Sigmoid colon (tissue), 7 donors: Measurements from ENCODE around the gene ATP5ME. TPM values are rescaled to one million over a fixed set of nuclear protein-coding genes. Genes with fewer than 3 reads are reported as not detected.

Source experiments
- DNase-seq: peaks from one replicate; pipeline ENCODE4 v3.0.0-alpha.2; 2019
- H3K27ac ChIP-seq, 4 donors: fragments of 200-600 bp; sonication (generic); one replicate each; pipeline ENCODE4 v1.5.1; 2016 to 2019; ENCODE audit warnings: mild to moderate bottlenecking in 1 of 4
- H3K27me3 ChIP-seq, 3 donors: fragments of 200-600 bp; sonication (generic); one replicate each; pipeline ENCODE4 v1.5.1; 2019; ENCODE audit warnings: mild to moderate bottlenecking in 1 of 3
- H3K36me3 ChIP-seq, 4 donors: fragments of 200-600 bp; sonication (generic); one replicate each; pipeline ENCODE4 v1.5.1; 2016 to 2019
- H3K4me1 ChIP-seq, 4 donors: fragments of 200-600 bp; sonication (generic); one replicate each; pipeline ENCODE4 v1.5.1; 2017 to 2019
- H3K4me3 ChIP-seq, 4 donors: fragments of 200-600 bp; sonication (generic); one replicate each; pipeline ENCODE4 v1.5.1; 2017 to 2019; ENCODE audit warnings: mild to moderate bottlenecking in 2 of 4, moderate library complexity in 1 of 4
- H3K9me3 ChIP-seq, 4 donors: fragments of 200-600 bp in 3 of 4; sonication (generic) in 3 of 4; one replicate each; pipeline versions ENCODE4 v1.5.1 to v1.6.1; 2013 to 2019
- EP300 ChIP-seq, 4 donors: sonication (generic); formaldehyde crosslinking; IDR thresholded peaks; one replicate each; pipeline ENCODE4 v1.6.1; 2017; ENCODE audit warnings: antibody characterized with exemption in 4 of 4
- POLR2A ChIP-seq, 2 donors: fragments of 450-650 bp; IDR thresholded peaks; one replicate each; pipeline ENCODE4 v1.6.1; 2016; ENCODE audit warnings: antibody characterized with exemption in 2 of 2, mild to moderate bottlenecking in 2 of 2, moderate library complexity in 2 of 2
- POLR2AphosphoS5 ChIP-seq, 4 donors: sonication (generic); formaldehyde crosslinking; IDR thresholded peaks; one replicate each; pipeline ENCODE4 v1.6.1; 2017; ENCODE audit warnings: antibody characterized with exemption in 4 of 4
- WGBS, 2 donors: extraction: QIAGEN DNeasy Blood & Tissue Kit; methylation state at CpG; one replicate each; pipeline ENCODE4 v1.1.7; 2013; 5-methylcytosine and 5-hydroxymethylcytosine counted together
- intact Hi-C: fragments of 100-400 bp; cut with DNase I; formaldehyde crosslinking; loops from one replicate; pipeline ENCODE4 v1.15.1; 2023
- polyA plus RNA-seq, 3 donors: library from polyadenylated mRNA; stranded (reverse); fragments of 200-250 nt; gene quantifications; one replicate each; pipeline ENCODE4 v1.2.3, GENCODE V29; 2013
- total RNA-seq, 4 donors: library from RNA; depleted of rRNA; stranded (reverse); fragments of >200 nt; gene quantifications; one replicate each; pipeline ENCODE4 v1.1.0, GENCODE V29; 2016
- TF ChIP-seq, protein P1 (sequence below), 4 experiments: fragments of 450-650 bp in 3 of 4; fragments of 200-600 bp in 1 of 4; IDR thresholded peaks; one replicate each; pipeline ENCODE4 v1.5.1; 2016 to 2019; ENCODE audit warnings: antibody characterized with exemption in 4 of 4, mild to moderate bottlenecking in 3 of 4, moderate library complexity in 2 of 4
- donor health status: healthy with polysubstance abuse.
- donor health status: Bipolar disorder and iron deficiency.
- donor health status: healthy.

ATP5ME gene
- total and polyA plus RNA-seq, 7 donors: 104 to 1,302 (median 244) TPM

DNA sequence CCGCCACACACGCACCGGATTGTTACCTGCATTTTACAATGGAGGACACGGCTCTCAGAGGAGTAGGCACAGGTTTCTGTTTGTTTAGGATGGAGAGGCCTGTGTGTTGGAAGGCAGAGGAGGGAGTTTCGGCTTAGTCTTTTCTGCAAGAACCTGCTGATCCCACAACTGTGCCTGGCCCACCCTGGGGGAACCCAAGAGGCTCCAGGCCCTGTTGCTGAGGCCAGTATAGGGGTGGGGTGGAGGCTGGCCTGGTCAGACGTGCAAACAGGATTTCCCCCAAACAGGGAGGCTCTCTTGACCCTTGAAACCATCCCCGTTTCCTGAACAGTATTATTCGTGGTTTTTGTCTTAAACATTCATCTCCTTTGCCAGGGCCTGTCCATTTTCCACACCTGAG is 15.6 kb upstream of the ATP5ME start:
- Histone ChIP-seq H3K36me3 (no peaks in the 10 kb centered on the region), H3K4me1 (peaks cover 0 to 19% (median 5%) of the 10 kb centered on the region in 4 donors), H3K4me3 (peak overlapping the region in 2 of 4 donors; percentile 50 to 56), H3K27ac (peak overlapping the region; percentile 68 to 83 (median 71)), H3K27me3 (peaks cover 0 to 17% (median 9%) of the 10 kb centered on the region in 3 donors), H3K9me3 (no peaks in the 10 kb centered on the region)
- TF ChIP-seq EP300 (IDR thresholded peaks at IDR 0.05) (no peak), POLR2A (IDR thresholded peaks at IDR 0.05) (no peak)
- 53 to 77% methylated on average over 8 of the region's 8 CpGs for WGBS, 2 donors
- intact Hi-C loops: no loop called here
- DNase-seq: no peak

DNA sequence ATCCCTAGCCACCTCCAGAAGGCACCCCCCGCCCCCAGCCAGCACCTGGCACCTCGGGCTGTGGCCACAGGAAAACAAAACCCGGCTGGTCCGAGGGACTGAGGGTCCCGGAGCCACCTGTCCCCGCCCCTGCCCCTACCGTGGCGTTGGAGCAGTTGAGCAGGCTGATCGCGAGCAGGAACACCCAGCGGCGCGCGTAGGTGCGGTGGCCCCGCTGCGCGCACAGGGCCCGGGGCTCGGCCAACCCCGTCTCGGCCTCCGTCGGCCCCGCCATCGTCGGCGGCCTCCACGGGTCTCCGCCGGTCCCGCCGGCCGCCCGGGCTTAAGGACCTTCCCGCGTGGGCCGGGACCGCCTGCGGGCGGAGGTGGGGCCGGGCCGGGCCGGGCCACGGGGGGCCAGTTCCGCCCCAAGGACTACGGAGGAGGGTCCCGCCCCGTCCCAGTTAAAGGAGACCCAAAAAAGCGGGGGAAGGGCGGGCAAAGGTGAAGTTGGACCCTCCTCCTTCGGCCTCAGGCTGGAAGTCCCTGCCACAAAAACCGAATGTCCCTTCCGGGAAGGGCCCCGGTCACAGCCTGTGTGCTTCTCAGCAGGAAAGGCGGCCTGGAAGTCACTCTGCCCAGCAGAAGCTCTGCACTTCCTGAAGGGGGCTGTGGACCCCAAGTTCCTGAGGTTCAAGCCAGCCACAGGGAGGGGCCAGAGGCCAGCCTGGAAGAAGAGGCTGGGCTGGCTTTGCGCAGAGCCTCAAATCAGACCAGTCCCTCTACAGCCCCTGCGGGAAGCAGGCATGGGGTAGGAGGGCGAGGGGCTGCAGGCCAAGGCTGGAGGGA is 15.0 kb upstream of the ATP5ME start, which contains the start of gene SLC49A3:
SLC49A3 (minus strand) TSS at position 298 of the 828 bp plus-strand sequence; CDS start at position 274, 24 bp downstream.
- H3K27ac ChIP-seq: peak within 1 kb of the TSS; percentile 68 to 83 (median 71)
- intact Hi-C loops: no loop called here
- WGBS, 2 donors: 10 to 11% methylated on average over 59 of the region's 59 CpGs
- H3K27me3 ChIP-seq: peaks cover 0 to 17% (median 9%) of the 10 kb centered on the region in 3 donors
- peak; percentile 65 for DNase-seq
- TF ChIP-seq, protein P1, sequence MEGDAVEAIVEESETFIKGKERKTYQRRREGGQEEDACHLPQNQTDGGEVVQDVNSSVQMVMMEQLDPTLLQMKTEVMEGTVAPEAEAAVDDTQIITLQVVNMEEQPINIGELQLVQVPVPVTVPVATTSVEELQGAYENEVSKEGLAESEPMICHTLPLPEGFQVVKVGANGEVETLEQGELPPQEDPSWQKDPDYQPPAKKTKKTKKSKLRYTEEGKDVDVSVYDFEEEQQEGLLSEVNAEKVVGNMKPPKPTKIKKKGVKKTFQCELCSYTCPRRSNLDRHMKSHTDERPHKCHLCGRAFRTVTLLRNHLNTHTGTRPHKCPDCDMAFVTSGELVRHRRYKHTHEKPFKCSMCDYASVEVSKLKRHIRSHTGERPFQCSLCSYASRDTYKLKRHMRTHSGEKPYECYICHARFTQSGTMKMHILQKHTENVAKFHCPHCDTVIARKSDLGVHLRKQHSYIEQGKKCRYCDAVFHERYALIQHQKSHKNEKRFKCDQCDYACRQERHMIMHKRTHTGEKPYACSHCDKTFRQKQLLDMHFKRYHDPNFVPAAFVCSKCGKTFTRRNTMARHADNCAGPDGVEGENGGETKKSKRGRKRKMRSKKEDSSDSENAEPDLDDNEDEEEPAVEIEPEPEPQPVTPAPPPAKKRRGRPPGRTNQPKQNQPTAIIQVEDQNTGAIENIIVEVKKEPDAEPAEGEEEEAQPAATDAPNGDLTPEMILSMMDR (IDR thresholded peaks at IDR 0.05): no peak
- no peak for TF ChIP-seq POLR2A (IDR thresholded peaks at IDR 0.05)
- TF ChIP-seq POLR2AphosphoS5 (IDR thresholded peaks at IDR 0.05): no peak
- TF ChIP-seq EP300 (IDR thresholded peaks at IDR 0.05): no peak
- no peaks in the 10 kb centered on the region for H3K36me3 ChIP-seq
- H3K9me3 ChIP-seq: no peaks in the 10 kb centered on the region
- H3K4me1 ChIP-seq: peaks cover 0 to 22% (median 5%) of the 10 kb centered on the region in 4 donors
- peak within 1 kb of the TSS; percentile 15 to 56 (median 47) for H3K4me3 ChIP-seq

DNA sequence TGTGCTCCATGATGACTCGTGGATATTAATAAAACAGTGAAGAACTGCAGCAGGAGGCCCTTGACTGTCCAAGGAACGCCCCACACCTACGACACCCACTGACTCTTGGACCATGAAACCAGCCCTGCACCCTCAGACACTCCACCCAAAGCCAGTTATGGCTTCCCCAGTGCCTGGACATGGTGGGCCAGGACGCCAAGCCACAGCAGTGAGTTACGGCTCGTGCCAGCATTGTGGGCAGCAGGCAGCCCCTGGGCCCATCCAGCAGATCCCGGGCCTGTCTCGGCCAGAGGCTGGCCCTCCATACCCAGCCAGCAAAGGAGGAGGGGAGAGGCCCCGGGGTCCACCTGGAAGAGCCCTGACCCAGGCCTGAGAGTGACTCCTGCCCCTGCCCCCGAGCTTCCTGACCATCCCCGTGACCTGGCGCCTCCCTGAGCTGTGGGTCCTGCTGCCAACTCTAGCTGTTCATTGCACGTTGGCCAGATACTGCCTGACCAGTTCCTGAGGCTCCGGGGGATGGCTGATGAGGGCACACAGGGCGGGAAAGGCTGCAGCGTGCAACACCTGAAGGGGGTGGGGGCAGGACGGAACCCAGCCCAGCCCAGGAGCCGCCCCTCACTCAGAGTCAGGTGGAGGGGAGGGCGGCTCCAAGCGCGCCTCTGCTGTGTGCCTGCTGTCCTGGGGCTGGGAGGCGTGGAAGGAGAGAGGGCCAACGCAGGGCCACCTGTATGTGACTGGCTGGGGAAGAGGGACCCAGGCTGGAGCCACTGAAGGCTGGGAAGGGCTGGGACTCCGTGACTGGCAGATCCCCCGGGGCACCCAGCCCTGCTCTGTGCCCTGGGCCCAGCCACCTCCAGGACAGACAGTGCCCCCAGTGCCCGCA is 14.1 kb upstream of the ATP5ME start:
- 52 to 78% methylated on average over 26 of the region's 26 CpGs for WGBS, 2 donors
- peak overlapping the region; percentile 68 to 83 (median 71) for H3K27ac ChIP-seq
- TF ChIP-seq EP300 (IDR thresholded peaks at IDR 0.05) (no peak), POLR2AphosphoS5 (IDR thresholded peaks at IDR 0.05) (no peak), POLR2A (IDR thresholded peaks at IDR 0.05) (no peak)
- TF ChIP-seq, protein P1 (IDR thresholded peaks at IDR 0.05): no peak
- peaks cover 0 to 26% (median 5%) of the 10 kb centered on the region in 4 donors for H3K4me1 ChIP-seq
- H3K4me3 ChIP-seq: peak overlapping the region; percentile 15 to 56 (median 47)
- no peak for DNase-seq
- H3K9me3 ChIP-seq: no peaks in the 10 kb centered on the region
- intact Hi-C loops: no loop called here
- peaks cover 0 to 24% (median 9%) of the 10 kb centered on the region in 3 donors for H3K27me3 ChIP-seq
- no peaks in the 10 kb centered on the region for H3K36me3 ChIP-seq

DNA sequence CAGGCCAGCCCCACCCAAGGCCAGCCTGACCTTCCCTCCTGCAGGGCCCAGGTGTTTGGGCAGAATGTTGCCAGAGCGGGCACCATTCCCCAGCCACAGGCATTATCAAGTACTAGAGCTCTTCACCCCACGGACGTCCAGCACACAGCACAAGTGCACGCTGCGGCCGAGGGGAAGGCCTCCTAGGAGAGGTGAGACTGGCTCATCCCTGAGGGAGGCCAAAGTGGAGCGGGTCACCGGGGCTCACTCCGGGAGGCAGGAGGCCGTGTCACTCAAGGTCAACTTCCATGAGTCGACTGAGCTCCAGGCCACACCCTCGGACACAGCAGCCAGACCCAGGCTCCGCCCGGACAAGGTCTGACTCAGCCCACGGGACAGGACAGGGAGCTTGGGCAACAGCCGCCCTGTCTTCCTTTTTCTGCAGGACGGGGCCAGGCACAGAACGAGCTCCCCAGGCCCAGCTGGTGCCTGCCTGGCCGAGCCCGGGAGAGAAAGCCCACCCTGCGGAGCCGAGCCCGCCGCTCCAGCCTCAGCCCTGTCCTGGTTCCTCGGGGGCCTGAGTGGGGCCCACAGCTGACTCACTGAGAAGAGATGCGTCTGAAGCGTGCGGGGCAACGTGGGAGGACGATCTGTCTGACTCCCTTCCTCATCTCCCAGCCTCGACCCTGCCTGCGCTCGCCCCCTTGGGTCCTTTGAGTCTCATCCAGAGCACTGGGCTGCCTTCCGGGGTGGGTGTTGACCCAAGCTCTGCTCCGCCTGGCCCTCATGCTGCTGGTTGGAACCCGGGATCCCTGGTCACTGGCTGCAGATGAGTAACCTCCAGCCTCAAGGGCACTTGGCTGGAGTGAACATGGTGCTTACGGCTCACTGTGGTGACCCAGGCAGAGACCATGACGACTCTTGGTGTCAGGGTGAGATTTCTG is 13.2 kb upstream of the ATP5ME start:
- Histone ChIP-seq H3K4me1 (peaks cover 0 to 26% (median 5%) of the 10 kb centered on the region in 4 donors), H3K27ac (peak overlapping the region; percentile 68 to 83 (median 71)), H3K27me3 (peaks cover 0 to 33% (median 9%) of the 10 kb centered on the region in 3 donors), H3K4me3 (peak overlapping the region in 2 of 4 donors; percentile 1 to 12), H3K9me3 (no peaks in the 10 kb centered on the region), H3K36me3 (no peaks in the 10 kb centered on the region)
- intact Hi-C loops: no loop called here
- TF ChIP-seq POLR2AphosphoS5 (IDR thresholded peaks at IDR 0.05) (peak; percentile 23 to 70 (median 32)), EP300 (IDR thresholded peaks at IDR 0.05) (no peak)
- TF ChIP-seq, protein P1 (IDR thresholded peaks at IDR 0.05): no peak
- WGBS, 2 donors: 42 to 70% methylated on average over 38 of the region's 38 CpGs
- DNase-seq: peak; percentile 95
